ENCODE results near the gene EEF2K. TPM values are rescaled to one million over a fixed set of nuclear protein-coding genes. Genes with fewer than 3 reads are reported as not detected.

Gene EEF2K
- total and polyA plus RNA-seq, 2 donors (not counting 1 experiment from before 2014, with no cell fraction given): 11.8 to 28.7 TPM

- DNase-seq: no peak
- H4K20me1 ChIP-seq (ENCODE audit: control insufficient read depth, insufficient read depth, low read length, poor library complexity, severe bottlenecking): peaks cover 41% of the 10 kb centered on the region
- H3K9me3 ChIP-seq (ENCODE audit: control extremely low read depth in 1 of 3, control insufficient read depth in 2 of 3, insufficient read depth in 1 of 3, low read length in 2 of 3): no peaks in the 10 kb centered on the region
- peaks cover 14% of the 10 kb centered on the region for H3K79me2 ChIP-seq (ENCODE audit: control insufficient read depth, insufficient read depth, low read length)
- H3K4me3 Mint-ChIP-seq: no peak overlapping the region
- H3K27me3 Mint-ChIP-seq: no peaks in the 10 kb centered on the region
- POLR2A ChIA-PET: no interaction called here
- H3K4me1 Mint-ChIP-seq: no peaks in the 10 kb centered on the region
- no peak for TF ChIP-seq EZH2 (IDR thresholded peaks at IDR 0.05; ENCODE audit: borderline replicate concordance, insufficient read depth, low read depth, low read length, poor library complexity, severe bottlenecking)
- TF ChIP-seq, protein P1, sequence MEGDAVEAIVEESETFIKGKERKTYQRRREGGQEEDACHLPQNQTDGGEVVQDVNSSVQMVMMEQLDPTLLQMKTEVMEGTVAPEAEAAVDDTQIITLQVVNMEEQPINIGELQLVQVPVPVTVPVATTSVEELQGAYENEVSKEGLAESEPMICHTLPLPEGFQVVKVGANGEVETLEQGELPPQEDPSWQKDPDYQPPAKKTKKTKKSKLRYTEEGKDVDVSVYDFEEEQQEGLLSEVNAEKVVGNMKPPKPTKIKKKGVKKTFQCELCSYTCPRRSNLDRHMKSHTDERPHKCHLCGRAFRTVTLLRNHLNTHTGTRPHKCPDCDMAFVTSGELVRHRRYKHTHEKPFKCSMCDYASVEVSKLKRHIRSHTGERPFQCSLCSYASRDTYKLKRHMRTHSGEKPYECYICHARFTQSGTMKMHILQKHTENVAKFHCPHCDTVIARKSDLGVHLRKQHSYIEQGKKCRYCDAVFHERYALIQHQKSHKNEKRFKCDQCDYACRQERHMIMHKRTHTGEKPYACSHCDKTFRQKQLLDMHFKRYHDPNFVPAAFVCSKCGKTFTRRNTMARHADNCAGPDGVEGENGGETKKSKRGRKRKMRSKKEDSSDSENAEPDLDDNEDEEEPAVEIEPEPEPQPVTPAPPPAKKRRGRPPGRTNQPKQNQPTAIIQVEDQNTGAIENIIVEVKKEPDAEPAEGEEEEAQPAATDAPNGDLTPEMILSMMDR (IDR thresholded peaks at IDR 0.05): no peak
- intact Hi-C loops (cut with micrococcal nuclease): no loop called here
- no peak overlapping the region for H3K27ac ChIP-seq (ENCODE audit: low read length in 2 of 2)
- H3K27me3 ChIP-seq (replicated peaks in 1 of 4; ENCODE audit: control extremely low read depth in 1 of 4, control insufficient read depth in 3 of 4, insufficient read depth in 4 of 4, low read length in 3 of 4): no peaks in the 10 kb centered on the region
- H2AFZ ChIP-seq (ENCODE audit: insufficient read depth, low read depth, low read length, poor library complexity, severe bottlenecking): no peak overlapping the region
- H3K4me1 ChIP-seq (ENCODE audit: control insufficient read depth in 2 of 2, insufficient read depth in 2 of 2, low read length in 2 of 2): no peaks in the 10 kb centered on the region
- H3K9me3 Mint-ChIP-seq (ENCODE audit: insufficient read depth): no peaks in the 10 kb centered on the region
- peaks cover 3 to 82% of the 10 kb centered on the region in 2 experiments for H3K36me3 ChIP-seq (replicated peaks in 1 of 2; ENCODE audit: control extremely low read depth in 1 of 2, control insufficient read depth in 1 of 2, extremely low read depth in 1 of 2, insufficient read depth in 2 of 2, low read length in 1 of 2)
- 100% methylated on average over 4 of the region's 4 CpGs for WGBS (ENCODE audit: insufficient coverage)
- no peak overlapping the region for H3K9ac ChIP-seq (ENCODE audit: low read length)
- H3K4me2 ChIP-seq (replicated peaks; ENCODE audit: low read depth, low read length, poor library complexity, severe bottlenecking): no peak overlapping the region
- CTCF ChIA-PET: no interaction called here
- H3K27ac Mint-ChIP-seq: no peak overlapping the region
- no peak overlapping the region for H3K4me3 ChIP-seq (ENCODE audit: control extremely low read depth in 1 of 5, extremely low read depth in 1 of 5, insufficient read depth in 1 of 5, low read depth in 2 of 5, low read length in 4 of 5)
- ATAC-seq (ENCODE audit: low read depth): no peak
Observed at GRCh38 chr16:22326369-22326652, 120.2 kb downstream of the EEF2K start.

DNA sequence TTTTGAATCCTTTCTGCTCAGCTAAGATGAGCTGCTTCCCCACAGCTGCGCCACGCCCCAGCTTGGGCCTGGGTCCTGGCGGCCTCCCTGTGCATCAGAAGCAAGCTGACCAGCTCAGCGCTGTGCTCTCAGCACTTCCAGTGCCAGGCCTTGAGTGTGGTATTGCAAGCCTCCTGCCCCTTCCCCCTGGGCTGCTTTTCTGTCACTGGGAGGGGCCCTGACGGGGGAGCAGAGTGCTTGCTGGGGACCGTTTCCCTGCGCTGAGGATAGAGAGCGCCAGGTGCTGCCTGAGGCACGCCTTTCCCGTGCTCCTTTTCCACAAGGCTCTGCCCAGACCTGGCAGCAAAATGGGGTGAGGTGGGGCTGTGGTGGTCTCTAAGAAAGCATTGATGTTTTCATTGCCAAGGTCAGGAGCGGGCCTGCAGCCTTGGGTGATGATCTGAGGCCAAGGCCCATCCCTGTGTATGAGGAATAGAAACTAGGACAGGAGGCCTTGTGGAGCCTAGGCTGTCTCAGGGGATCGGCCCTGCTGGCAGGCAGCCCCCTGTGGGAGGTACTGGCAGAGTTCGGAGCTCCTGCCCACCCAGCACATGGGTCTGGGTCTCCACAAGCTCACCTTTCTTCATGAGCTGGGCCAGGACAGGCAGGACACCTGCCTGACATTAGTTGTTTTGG is 120.8 kb downstream of the EEF2K start:
- Mint-ChIP-seq H3K4me1 (no peaks in the 10 kb centered on the region), H3K27ac (no peak overlapping the region), H3K4me3 (no peak overlapping the region), H3K27me3 (no peaks in the 10 kb centered on the region), H3K9me3 (ENCODE audit: insufficient read depth) (no peaks in the 10 kb centered on the region)
- Histone ChIP-seq H2AFZ (ENCODE audit: insufficient read depth, low read depth, low read length, poor library complexity, severe bottlenecking) (no peak overlapping the region), H3K4me3 (ENCODE audit: control extremely low read depth in 1 of 5, extremely low read depth in 1 of 5, insufficient read depth in 1 of 5, low read depth in 2 of 5, low read length in 4 of 5) (no peak overlapping the region), H3K9me3 (ENCODE audit: control extremely low read depth in 1 of 3, control insufficient read depth in 2 of 3, insufficient read depth in 1 of 3, low read length in 2 of 3) (no peaks in the 10 kb centered on the region), H4K20me1 (ENCODE audit: control insufficient read depth, insufficient read depth, low read length, poor library complexity, severe bottlenecking) (peaks cover 35% of the 10 kb centered on the region), H3K9ac (ENCODE audit: low read length) (no peak overlapping the region), H3K79me2 (ENCODE audit: control insufficient read depth, insufficient read depth, low read length) (peaks cover 10% of the 10 kb centered on the region), H3K27me3 (replicated peaks in 1 of 4; ENCODE audit: control extremely low read depth in 1 of 4, control insufficient read depth in 3 of 4, insufficient read depth in 4 of 4, low read length in 3 of 4) (no peaks in the 10 kb centered on the region), H3K27ac (ENCODE audit: low read length in 2 of 2) (no peak overlapping the region), H3K36me3 (replicated peaks in 1 of 2; ENCODE audit: control extremely low read depth in 1 of 2, control insufficient read depth in 1 of 2, extremely low read depth in 1 of 2, insufficient read depth in 2 of 2, low read length in 1 of 2) (peaks cover 3 to 82% of the 10 kb centered on the region in 2 experiments), H3K4me2 (replicated peaks; ENCODE audit: low read depth, low read length, poor library complexity, severe bottlenecking) (no peak overlapping the region), H3K4me1 (ENCODE audit: control insufficient read depth in 2 of 2, insufficient read depth in 2 of 2, low read length in 2 of 2) (no peaks in the 10 kb centered on the region)
- intact Hi-C loops (cut with micrococcal nuclease): no loop called here
- no peak for ATAC-seq (ENCODE audit: low read depth)
- ChIA-PET CTCF (no interaction called here), POLR2A (no interaction called here)
- WGBS (ENCODE audit: insufficient coverage): 99% methylated on average over 13 of the region's 13 CpGs
- TF ChIP-seq, protein P1 (IDR thresholded peaks at IDR 0.05): no peak
- TF ChIP-seq EZH2 (IDR thresholded peaks at IDR 0.05; ENCODE audit: borderline replicate concordance, insufficient read depth, low read depth, low read length, poor library complexity, severe bottlenecking): no peak
- no peak for DNase-seq
